NCI-H1436 treated with DMSO at 0.1 percent for 48 hours (cell line): ENCODE results near the gene MMP23B.
A peak's percentile ranks its signal among the peaks of the same experiment; 100 is the strongest.
"Not testable (repeated sequence)": the region's sequence is repeated elsewhere in the genome, so short reads cannot be mapped to it uniquely, and the experiment has no call there.

Experiments used
- DNase-seq: peaks from one replicate; lab custom pipeline; 2025; lab: John Stamatoyannopoulos, UW

Gene MMP23B

DNA sequence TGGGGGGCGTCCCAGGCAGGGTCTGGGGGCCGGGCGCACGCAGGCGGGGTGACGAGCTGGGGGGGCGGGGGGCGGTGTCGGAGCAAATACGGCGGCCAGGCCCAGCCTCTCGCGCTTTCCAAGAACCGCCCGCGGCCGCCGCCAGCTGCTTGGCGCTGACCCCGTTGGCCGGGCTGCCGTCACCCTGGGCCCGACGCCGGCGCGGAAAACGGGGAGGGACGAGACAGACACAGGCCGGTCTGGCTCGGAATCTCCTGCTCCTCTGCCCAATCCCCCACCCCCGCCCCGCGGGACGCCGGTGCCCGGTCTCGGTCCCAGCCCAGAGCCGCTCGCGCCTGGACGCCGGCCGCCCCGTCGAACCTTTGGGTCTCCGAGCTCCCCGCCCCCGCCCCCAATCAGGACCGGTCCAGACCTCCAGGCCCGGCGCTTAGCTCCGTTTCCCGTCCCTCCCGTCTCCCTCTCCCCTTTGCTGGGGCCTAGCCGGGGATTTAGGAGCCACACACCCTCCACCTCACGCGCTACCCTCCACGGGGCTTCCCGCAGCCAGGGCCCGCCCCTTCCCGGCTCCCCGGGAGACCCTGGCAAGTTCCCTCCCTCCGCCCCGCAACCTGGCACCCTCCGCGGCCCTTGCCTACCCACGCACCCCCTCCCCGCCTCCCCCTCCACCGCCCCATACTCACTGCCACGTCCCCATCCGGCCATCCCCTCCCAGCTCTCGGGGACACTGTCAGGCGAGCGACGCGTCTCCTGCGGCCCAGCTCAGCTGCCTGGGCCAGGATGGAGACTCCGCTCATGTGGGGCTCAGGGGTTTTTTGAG lies 800 bp upstream of the MMP23B start:
- DNase-seq: no peak

- DNase-seq: not testable (repeated sequence)
Measured at GRCh38 chr1:1633409-1633808, 1.4 kb downstream of the MMP23B start.

DNA sequence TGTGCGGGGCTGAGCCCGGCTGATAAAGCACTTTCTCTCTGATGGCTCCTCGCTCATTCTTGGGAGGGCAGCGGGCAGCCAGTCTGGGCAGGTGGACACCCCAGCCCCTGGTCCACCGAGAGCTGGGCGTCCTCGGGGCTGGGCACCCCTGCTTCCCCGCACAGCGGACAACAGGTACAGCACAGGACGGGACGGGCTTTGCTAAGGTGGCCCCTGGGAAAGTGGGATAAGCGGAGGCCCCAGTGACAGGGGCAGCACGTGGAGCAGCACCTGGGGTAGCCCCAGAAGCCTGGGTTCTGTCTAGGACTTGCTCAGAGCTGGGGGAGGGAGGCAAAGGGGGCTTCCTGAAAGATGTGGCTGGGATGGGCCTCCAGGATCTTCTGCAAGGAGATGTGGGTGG lies 2.6 kb downstream of the MMP23B start:
- not testable (repeated sequence) for DNase-seq

- not testable (repeated sequence) for DNase-seq
Measured at GRCh38 chr1:1636621-1637478, 4.9 kb downstream of the MMP23B start.

DNA sequence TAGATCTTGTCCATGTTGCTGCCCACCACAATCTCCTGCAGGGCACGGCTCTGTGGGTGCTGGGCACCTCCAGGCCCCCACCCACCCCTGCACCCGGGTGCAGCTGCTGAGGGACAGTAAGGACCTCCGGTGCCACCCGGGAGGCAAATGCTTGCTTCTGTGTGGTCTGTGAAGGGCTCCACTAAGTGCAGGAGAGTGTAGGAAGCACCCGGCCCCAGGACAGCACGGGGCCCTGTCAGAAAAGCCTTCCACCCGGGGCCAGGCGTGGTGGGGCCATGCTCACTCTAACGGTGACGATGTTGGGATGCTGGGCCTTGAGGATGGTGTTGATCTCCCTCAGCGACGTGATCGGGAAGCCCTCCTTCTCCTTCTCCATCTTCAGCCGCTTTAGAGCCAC lies 5.5 kb downstream of the MMP23B start:
- not testable (repeated sequence) for DNase-seq

GRCh38 chr1:1638528-1638927 lies 6.6 kb downstream of the MMP23B start:
- not testable (repeated sequence) for DNase-seq

DNA sequence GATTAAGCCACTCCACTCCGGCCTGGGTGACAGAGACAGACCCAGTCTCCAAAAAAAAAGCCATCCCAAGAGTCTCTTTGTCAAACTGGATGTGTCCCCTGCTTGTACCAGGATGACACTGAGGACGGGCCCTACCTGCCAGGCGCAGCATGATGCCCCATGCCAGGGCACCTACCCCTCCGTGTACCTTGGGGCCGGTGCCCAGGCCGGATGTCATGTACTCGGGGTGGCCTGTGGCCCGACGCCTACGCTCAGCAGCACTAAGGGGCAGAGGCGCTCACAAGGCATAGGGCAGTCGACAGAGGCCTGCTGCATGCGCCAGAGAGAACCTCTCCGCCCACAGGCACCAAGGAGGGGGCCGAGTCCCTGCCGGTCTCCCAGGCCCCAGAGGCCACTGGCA lies 7.4 kb downstream of the MMP23B start:
- DNase-seq: not testable (repeated sequence)

- DNase-seq: not testable (repeated sequence)
Measured at GRCh38 chr1:1640081-1640480, 8.1 kb downstream of the MMP23B start.

DNA sequence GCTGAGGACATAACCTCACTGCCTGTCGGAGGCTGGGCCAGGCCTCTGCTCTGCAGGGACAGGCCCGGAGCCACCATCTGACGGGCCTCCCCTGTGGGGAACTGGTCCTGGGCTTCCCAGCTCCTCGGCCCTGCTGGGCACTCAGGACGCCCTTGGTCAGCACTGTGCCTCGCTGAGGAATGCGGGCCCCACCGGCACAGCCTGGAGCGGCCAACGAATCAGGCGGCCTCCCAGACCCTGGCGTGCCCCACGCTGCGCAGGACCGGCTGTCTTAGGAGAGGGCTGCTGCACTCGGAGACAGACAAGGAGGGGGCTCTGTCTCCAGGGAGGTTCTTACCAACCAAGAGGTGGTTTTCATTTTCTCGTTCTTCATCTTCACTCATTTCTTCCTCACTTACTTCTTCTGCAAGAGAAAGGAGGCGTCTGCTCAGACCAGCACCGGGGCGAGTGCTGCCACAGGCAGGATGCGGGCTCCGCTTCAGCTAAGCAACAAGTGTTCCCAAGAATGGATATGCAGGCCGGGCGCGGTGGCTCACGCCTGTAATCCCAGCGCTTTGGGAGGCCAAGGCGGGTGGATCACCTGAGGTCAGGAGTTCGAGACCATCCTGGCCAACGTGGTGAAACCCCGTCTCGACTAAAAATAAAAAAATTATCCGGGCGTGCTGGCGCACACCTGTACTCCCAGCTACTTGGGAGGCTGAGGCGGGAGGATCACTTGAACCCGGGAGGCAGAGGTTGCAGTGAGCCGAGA lies 8.9 kb downstream of the MMP23B start:
- DNase-seq: not testable (repeated sequence)

GRCh38 chr1:1646326-1646725 lies 14.4 kb downstream of the MMP23B start:
- not testable (repeated sequence) for DNase-seq

DNA sequence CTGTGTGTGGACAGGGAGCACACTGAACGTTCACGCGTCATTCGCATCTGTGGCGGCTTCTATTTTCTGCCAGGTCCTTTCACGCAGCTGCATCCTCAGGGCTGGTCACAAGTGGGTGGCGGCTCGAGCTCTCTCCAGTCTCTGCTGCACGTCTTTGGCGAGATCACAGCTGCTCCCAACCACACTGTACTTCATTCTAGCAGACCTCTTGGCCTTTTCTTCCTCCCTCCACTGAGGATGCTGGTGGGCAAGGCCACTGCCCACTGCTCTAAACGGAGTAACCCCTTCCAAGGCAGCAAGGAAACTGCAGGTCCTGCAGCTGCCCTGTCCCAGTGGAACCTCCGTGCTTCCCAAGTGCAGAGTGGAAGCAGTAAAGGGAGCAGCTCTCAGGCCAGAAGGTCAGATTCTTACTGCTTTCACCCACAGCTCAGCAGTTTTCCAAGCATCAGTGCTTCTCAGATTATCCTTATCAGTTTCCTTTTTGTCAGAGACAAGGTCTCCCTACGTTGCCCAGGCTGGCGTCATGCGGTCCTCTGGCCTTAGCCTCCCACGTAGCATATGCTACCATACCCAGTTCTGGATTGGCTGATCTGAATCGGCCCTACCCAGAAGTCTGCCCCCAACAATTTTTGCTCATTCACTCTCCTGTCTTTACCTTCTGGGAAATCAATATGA lies 15.7 kb downstream of the MMP23B start:
- not testable (repeated sequence) for DNase-seq

GRCh38 chr1:1648265-1648664 lies 16.3 kb downstream of the MMP23B start:
- DNase-seq: not testable (repeated sequence)

DNA sequence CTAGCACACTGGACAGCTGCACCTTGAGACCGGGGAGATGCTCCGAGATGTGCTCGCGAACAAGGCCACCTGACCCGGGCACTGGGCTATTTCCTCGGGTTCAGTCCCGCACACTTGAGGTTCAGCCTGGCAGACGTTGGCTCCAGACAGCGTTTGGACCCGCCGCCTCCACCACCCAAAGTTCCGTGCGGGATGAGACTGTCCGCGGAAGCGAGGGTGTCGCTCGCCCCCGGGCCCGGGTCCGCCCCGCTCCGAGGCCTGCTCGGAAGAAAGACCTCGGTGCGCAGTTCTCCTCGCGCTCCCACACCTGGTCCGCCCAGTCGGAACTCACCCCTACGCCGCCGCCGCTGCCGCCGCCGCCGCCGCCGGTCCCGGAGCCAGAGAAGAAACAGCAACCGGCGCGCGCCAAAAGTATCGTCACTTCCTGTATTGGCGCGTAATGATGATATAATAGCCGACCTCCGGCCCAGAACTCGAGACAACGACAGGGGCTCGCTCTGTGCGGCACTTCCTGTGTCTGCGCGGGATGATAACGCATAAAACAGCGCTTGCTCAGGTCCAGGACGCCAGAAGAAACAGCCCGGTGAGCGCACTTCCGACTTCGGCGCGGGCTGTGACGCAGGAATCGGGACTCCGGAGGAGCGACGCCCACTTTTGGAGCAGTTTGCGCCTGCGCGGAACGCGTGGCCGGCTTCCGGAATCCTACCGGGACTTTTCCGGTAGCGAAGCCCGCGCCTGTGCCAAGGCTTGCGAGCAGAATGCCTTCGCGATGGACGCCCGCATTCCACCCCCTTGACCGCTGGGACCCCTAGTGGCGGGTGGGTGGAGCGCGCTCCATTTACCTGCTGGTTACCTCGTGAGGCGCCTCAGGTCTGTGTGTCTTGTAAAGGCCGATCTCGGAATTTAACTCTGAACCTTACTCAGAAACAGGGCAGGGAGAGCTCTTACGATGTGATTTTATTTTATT lies 26.9 kb downstream of the MMP23B start, which contains the start of gene CDK11B:
Gene CDK11B, minus strand, starts transcription at position 422 of the 967 bp plus-strand sequence. CDS start 1,519 bp downstream, outside the sequence.
- DNase-seq: peak; percentile 62

GRCh38 chr1:1662392-1662791 lies 30.4 kb downstream of the MMP23B start:
- not testable (repeated sequence) for DNase-seq

DNA sequence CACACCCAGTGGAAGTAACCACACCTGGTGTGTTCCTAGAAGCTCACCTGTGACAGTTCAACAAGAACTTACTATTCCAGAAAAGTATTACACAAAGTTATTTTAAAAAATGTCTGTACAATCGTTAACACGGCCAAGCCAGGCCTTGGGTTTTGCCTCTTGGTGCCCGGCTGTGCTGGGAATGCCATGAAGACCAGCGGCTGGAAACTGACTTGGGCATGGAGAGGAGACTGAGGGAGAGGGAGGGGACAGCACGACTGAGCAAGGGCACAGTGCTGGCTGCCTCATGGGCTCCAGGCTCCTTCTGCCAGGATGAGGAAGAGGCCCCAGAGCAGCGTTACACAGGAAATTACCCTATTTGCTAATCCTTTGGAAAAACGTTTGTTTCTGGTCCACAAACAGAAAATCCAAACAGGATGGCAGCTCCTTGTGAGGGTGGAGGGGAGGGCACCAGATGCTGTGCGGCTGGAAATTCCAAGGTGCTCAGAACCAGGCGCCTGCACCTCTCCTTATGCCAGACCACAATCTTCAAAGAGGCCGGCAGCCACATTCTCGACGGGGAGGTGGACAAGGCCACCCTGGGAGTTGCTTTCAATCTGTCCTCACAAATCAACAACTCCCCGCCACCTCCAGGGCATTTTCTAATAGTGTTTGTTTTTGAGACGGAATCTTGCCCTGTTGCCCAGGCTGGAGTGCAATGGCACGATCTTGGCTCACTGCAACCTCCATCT lies 31.0 kb downstream of the MMP23B start:
- DNase-seq: not testable (repeated sequence)

- DNase-seq: not testable (repeated sequence)
Measured at GRCh38 chr1:1664318-1664717, 32.3 kb downstream of the MMP23B start.

- DNase-seq: no peak
Measured at GRCh38 chr1:1664941-1665814, 33.2 kb downstream of the MMP23B start.

GRCh38 chr1:1665815-1666251 lies 33.9 kb downstream of the MMP23B start:
- DNase-seq: no peak
